ENCODE data around the gene TMEM255B.

The TMEM255B gene

GRCh38 chr13:113782472-113782871, 23.4 kb downstream of the TMEM255B start (continued):
- TF ChIP-seq OSR1 (CRISPR knock-in tag; IDR thresholded peaks at IDR 0.05): no peak
- no peak for TF ChIP-seq ZNF70 (CRISPR knock-in tag; IDR thresholded peaks at IDR 0.05)
- no peak for TF ChIP-seq POU6F1 (CRISPR knock-in tag; IDR thresholded peaks at IDR 0.05; ENCODE audit: borderline replicate concordance, low read depth)
- no peak for TF ChIP-seq ESRRG (CRISPR knock-in tag; IDR thresholded peaks at IDR 0.05)
- TF ChIP-seq ZNF565 (CRISPR knock-in tag; conservative IDR thresholded peaks at IDR 0.05; ENCODE audit: low read depth): no peak
- TF ChIP-seq ZFP30 (CRISPR knock-in tag; IDR thresholded peaks at IDR 0.05): no peak

GRCh38 chr13:113783200-113783881, 24.3 kb downstream of the TMEM255B start:
- no peak for ATAC-seq
- TF ChIP-seq ZFP3 (CRISPR knock-in tag; IDR thresholded peaks at IDR 0.05) (no peak), TOX (CRISPR knock-in tag; IDR thresholded peaks at IDR 0.05; ENCODE audit: borderline replicate concordance) (no peak), POU6F1 (CRISPR knock-in tag; IDR thresholded peaks at IDR 0.05; ENCODE audit: borderline replicate concordance, low read depth) (no peak), ZFP30 (CRISPR knock-in tag; IDR thresholded peaks at IDR 0.05) (no peak), OSR1 (CRISPR knock-in tag; IDR thresholded peaks at IDR 0.05) (no peak), ZC3H10 (CRISPR knock-in tag; IDR thresholded peaks at IDR 0.05) (no peak), ZNF8 (CRISPR knock-in tag; IDR thresholded peaks at IDR 0.05) (no peak), PPARA (CRISPR knock-in tag; IDR thresholded peaks at IDR 0.05; ENCODE audit: borderline replicate concordance) (no peak), BACH2 (CRISPR knock-in tag; IDR thresholded peaks at IDR 0.05; ENCODE audit: borderline replicate concordance) (no peak), ESRRG (CRISPR knock-in tag; IDR thresholded peaks at IDR 0.05) (no peak), PATZ1 (CRISPR knock-in tag; IDR thresholded peaks at IDR 0.05; ENCODE audit: borderline replicate concordance) (no peak), ZNF70 (CRISPR knock-in tag; IDR thresholded peaks at IDR 0.05) (no peak), RARB (CRISPR knock-in tag; IDR thresholded peaks at IDR 0.05) (no peak), ARNTL (CRISPR knock-in tag; IDR thresholded peaks at IDR 0.05; ENCODE audit: borderline replicate concordance, low read depth) (no peak), TCF4 (CRISPR knock-in tag; IDR thresholded peaks at IDR 0.05; ENCODE audit: borderline replicate concordance) (no peak)

- TF ChIP-seq ZNF8 (CRISPR knock-in tag; IDR thresholded peaks at IDR 0.05) (no peak), POU6F1 (CRISPR knock-in tag; IDR thresholded peaks at IDR 0.05; ENCODE audit: borderline replicate concordance, low read depth) (no peak), CSDC2 (CRISPR knock-in tag; IDR thresholded peaks at IDR 0.05) (no peak), ARNTL (CRISPR knock-in tag; IDR thresholded peaks at IDR 0.05; ENCODE audit: borderline replicate concordance, low read depth) (no peak), PPARA (CRISPR knock-in tag; IDR thresholded peaks at IDR 0.05; ENCODE audit: borderline replicate concordance) (no peak), ESRRG (CRISPR knock-in tag; IDR thresholded peaks at IDR 0.05) (no peak), ZC3H10 (CRISPR knock-in tag; IDR thresholded peaks at IDR 0.05) (no peak)
- ATAC-seq: no peak
These were observed 25.1 kb downstream of the TMEM255B start for GRCh38 chr13:113783966-113784644.

- TF ChIP-seq ZFP3 (CRISPR knock-in tag; IDR thresholded peaks at IDR 0.05) (no peak), POU6F1 (CRISPR knock-in tag; IDR thresholded peaks at IDR 0.05; ENCODE audit: borderline replicate concordance, low read depth) (no peak), ZFP30 (CRISPR knock-in tag; IDR thresholded peaks at IDR 0.05) (no peak), ARNTL (CRISPR knock-in tag; IDR thresholded peaks at IDR 0.05; ENCODE audit: borderline replicate concordance, low read depth) (no peak), PPARA (CRISPR knock-in tag; IDR thresholded peaks at IDR 0.05; ENCODE audit: borderline replicate concordance) (no peak), TCF4 (CRISPR knock-in tag; IDR thresholded peaks at IDR 0.05; ENCODE audit: borderline replicate concordance) (no peak), RARB (CRISPR knock-in tag; IDR thresholded peaks at IDR 0.05) (no peak), CREB5 (CRISPR knock-in tag; IDR thresholded peaks at IDR 0.05; ENCODE audit: low read depth) (no peak), ZNF70 (CRISPR knock-in tag; IDR thresholded peaks at IDR 0.05) (no peak), ZNF565 (CRISPR knock-in tag; conservative IDR thresholded peaks at IDR 0.05; ENCODE audit: low read depth) (no peak), OSR1 (CRISPR knock-in tag; IDR thresholded peaks at IDR 0.05) (no peak), PATZ1 (CRISPR knock-in tag; IDR thresholded peaks at IDR 0.05; ENCODE audit: borderline replicate concordance) (no peak)
- no peak for ATAC-seq
These were observed 25.6 kb downstream of the TMEM255B start for GRCh38 chr13:113784645-113785024.
